CD14-positive monocyte (primary cell): ENCODE data around the gene ZFYVE28. TPM values are rescaled to one million over a fixed set of nuclear protein-coding genes. Genes with fewer than 3 reads are reported as not detected.

Experiments
- DNase-seq, 3 donors: peaks; one replicate each; pipeline ENCODE4 v3.0.0-alpha.2; 2011 to 2022
- H2AFZ ChIP-seq: 2 replicates; pipeline ENCODE4 v1.6.0; 2012; ENCODE audit warnings: mild to moderate bottlenecking, low read depth, low read length, inconsistent platforms; ENCODE audit not compliant: insufficient read depth, poor library complexity, severe bottlenecking
- H3K27ac ChIP-seq, 2 donors: 1 replicate in 1 of 2; 2 replicates in 1 of 2; pipeline ENCODE4 v1.5.1; 2012 to 2013; ENCODE audit warnings: low read length in 2 of 2, control low read depth in 1 of 2, inconsistent platforms in 1 of 2, low read depth in 1 of 2, mild to moderate bottlenecking in 1 of 2
- H3K27me3 ChIP-seq, 2 donors: one replicate each; pipeline versions ENCODE4 v1.6.0 to v1.6.1; 2011 to 2013; ENCODE audit warnings: low read length in 2 of 2; ENCODE audit not compliant: control insufficient read depth in 2 of 2, insufficient read depth in 2 of 2
- H3K36me3 ChIP-seq, 2 donors: replicated peaks in 1 of 2; 1 replicate in 1 of 2; 2 replicates in 1 of 2; pipeline versions ENCODE4 v1.5.1 to v1.6.1; 2012 to 2013; ENCODE audit warnings: low read length in 2 of 2, control low read depth in 1 of 2, inconsistent platforms in 1 of 2, mild to moderate bottlenecking in 1 of 2; ENCODE audit not compliant: insufficient read depth in 2 of 2, control insufficient read depth in 1 of 2
- H3K4me1 ChIP-seq, 2 donors: 1 replicate in 1 of 2; 2 replicates in 1 of 2; pipeline versions ENCODE4 v1.5.1 to v1.6.1; 2012 to 2013; ENCODE audit warnings: low read length in 2 of 2, control low read depth in 1 of 2, inconsistent platforms in 1 of 2, mild to moderate bottlenecking in 1 of 2, moderate library complexity in 1 of 2; ENCODE audit not compliant: insufficient read depth in 2 of 2, control insufficient read depth in 1 of 2
- H3K4me2 ChIP-seq: replicated peaks from 2 replicates; pipeline ENCODE3; 2012; ENCODE audit warnings: low read length, moderate library complexity, mild to moderate bottlenecking; ENCODE audit not compliant: poor library complexity, severe bottlenecking; ENCODE audit errors: extremely low read depth
- H3K4me3 ChIP-seq, 3 experiments: fragments of 200-600 bp in 1 of 3; sonication (generic) in 1 of 3; replicated peaks in 1 of 3; 1 replicate in 2 of 3; 2 replicates in 1 of 3; pipeline ENCODE4 v1.5.1; 2011 to 2013; ENCODE audit warnings: low read length in 3 of 3, mild to moderate bottlenecking in 3 of 3, control low read depth in 2 of 3, low read depth in 2 of 3, inconsistent platforms in 1 of 3, moderate library complexity in 1 of 3
- H3K79me2 ChIP-seq: 2 replicates; pipeline ENCODE4 v1.6.0; 2012; ENCODE audit warnings: mild to moderate bottlenecking, control low read depth, inconsistent platforms, low read length, moderate library complexity; ENCODE audit not compliant: insufficient read depth
- H3K9ac ChIP-seq: 2 replicates; pipeline ENCODE4 v1.6.0; 2017; ENCODE audit warnings: low read length, mild to moderate bottlenecking; ENCODE audit not compliant: insufficient read depth, poor library complexity, severe bottlenecking
- H3K9me3 ChIP-seq, 2 donors: replicated peaks in 1 of 2; 1 replicate in 1 of 2; 2 replicates in 1 of 2; pipeline versions ENCODE4 v1.5.1 to v1.6.1; 2012 to 2013; ENCODE audit warnings: low read length in 2 of 2, control low read depth in 1 of 2; ENCODE audit not compliant: control insufficient read depth in 1 of 2, insufficient read depth in 1 of 2
- H4K20me1 ChIP-seq: 2 replicates; pipeline ENCODE4 v1.6.0; 2012; ENCODE audit warnings: mild to moderate bottlenecking, low read length, control low read depth, moderate library complexity; ENCODE audit not compliant: insufficient read depth
- H3K27ac Mint-ChIP-seq, 7 donors: one replicate each; pipeline ENCODE4 v1.8.0; 2020; ENCODE audit warnings: mild to moderate bottlenecking in 7 of 7, mixed read lengths in 7 of 7, moderate library complexity in 6 of 7, inconsistent platforms in 2 of 7
- H3K27me3 Mint-ChIP-seq, 3 donors: one replicate each; pipeline ENCODE4 v1.8.0; 2021 to 2022; ENCODE audit warnings: low read depth in 3 of 3, mild to moderate bottlenecking in 3 of 3, mixed read lengths in 3 of 3, moderate library complexity in 3 of 3, inconsistent platforms in 1 of 3
- H3K36me3 Mint-ChIP-seq, 2 donors: one replicate each; pipeline ENCODE4 v1.8.0; 2020; ENCODE audit warnings: mixed read lengths in 2 of 2, inconsistent platforms in 1 of 2, mild to moderate bottlenecking in 1 of 2
- H3K4me1 Mint-ChIP-seq: one replicate; pipeline ENCODE4 v1.8.0; 2020; ENCODE audit warnings: mild to moderate bottlenecking, mixed read lengths
- H3K4me3 Mint-ChIP-seq, 2 donors: one replicate each; pipeline ENCODE4 v1.8.0; 2020; ENCODE audit warnings: mild to moderate bottlenecking in 2 of 2, mixed read lengths in 2 of 2, moderate library complexity in 1 of 2
- H3K9me3 Mint-ChIP-seq, 7 donors: one replicate each; pipeline ENCODE4 v1.8.0; 2020 to 2022; ENCODE audit warnings: mixed read lengths in 7 of 7, mild to moderate bottlenecking in 6 of 7, moderate library complexity in 6 of 7, inconsistent platforms in 2 of 7
- WGBS: methylation state at CpG from one replicate; pipeline ENCODE4 v1.1.5; 2013; ENCODE audit warnings: missing lambda C conversion rate; ENCODE audit not compliant: insufficient coverage; 5-methylcytosine and 5-hydroxymethylcytosine counted together
- intact Hi-C, 2 donors: fragments of 100-400 bp; cut with micrococcal nuclease; formaldehyde crosslinking; loops; one replicate each; pipeline versions ENCODE4 v1.15.0 to v1.15.1; 2023
- polyA plus RNA-seq, 3 donors: library from polyadenylated mRNA; depleted of rRNA in 1 of 3; unstranded in 2 of 3; stranded (reverse) in 1 of 3; fragments of 300-500 nt in 2 of 3; fragments of >200 nt in 1 of 3; fragmentation: Illumina TruSeq in 2 of 3; gene quantifications; 1 replicate in 2 of 3; 2 replicates in 1 of 3; pipeline ENCODE4 v1.2.3, GENCODE V29; 2012 to 2021
- TF ChIP-seq, protein P1 (sequence below): fragments of 200-600 bp; IDR thresholded peaks from one replicate; pipeline ENCODE4 v1.8.0; 2022; ENCODE audit warnings: antibody characterized with exemption, mild to moderate bottlenecking

Gene ZFYVE28
- polyA plus RNA-seq, 3 donors: 1.0 to 4.4 (median 1.1) TPM

DNA sequence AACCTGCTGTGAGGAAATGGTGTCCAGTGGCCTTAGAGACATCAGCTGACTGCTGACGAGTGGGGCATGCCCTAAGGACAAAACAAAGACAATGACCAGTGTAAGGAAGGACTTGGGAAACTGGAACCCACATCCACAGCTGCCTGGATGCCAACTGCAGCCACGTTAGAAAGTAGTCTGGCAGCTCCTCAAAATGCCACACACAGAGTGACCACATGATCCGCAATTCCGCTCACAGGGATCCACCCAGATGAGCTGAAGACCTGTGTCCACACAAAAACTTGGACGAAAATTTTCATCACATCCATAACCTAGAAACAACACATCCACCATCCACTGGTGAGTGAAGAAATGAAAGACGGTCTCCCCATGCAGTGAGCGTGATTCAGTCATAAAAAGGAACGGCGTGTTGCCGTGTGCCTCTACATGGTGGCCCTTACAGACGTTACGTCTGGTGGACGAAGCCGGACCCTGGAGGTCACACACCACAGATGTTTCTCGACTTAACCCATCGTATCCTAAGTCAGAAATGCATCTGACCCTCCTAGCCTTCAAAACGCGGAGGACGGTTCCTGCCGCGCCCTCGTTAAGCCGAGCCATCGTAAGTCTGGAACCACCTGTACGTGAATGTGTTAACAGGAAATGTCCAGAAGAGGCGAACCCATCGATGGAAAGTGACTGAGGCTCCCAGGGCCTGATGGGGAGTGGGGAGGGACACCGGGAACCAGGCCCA is 115.9 kb downstream of the ZFYVE28 start:
- H3K4me1 ChIP-seq: no peaks in the 10 kb centered on the region
- 95% methylated on average over 23 of the region's 28 CpGs for WGBS
- H3K27ac ChIP-seq: no peak overlapping the region
- no peak overlapping the region for H3K4me2 ChIP-seq
- Mint-ChIP-seq H3K27me3 (peaks cover 0 to 5% (median 3%) of the 10 kb centered on the region in 3 donors), H3K4me3 (no peak overlapping the region), H3K4me1 (peaks cover 2% of the 10 kb centered on the region), H3K9me3 (peaks cover 4 to 20% (median 12%) of the 10 kb centered on the region in 7 donors), H3K36me3 (no peaks in the 10 kb centered on the region), H3K27ac (peak overlapping the region in 1 of 7 donors; percentile 6)
- intact Hi-C loops: no loop called here
- no peak overlapping the region for H3K4me3 ChIP-seq
- TF ChIP-seq, protein P1, sequence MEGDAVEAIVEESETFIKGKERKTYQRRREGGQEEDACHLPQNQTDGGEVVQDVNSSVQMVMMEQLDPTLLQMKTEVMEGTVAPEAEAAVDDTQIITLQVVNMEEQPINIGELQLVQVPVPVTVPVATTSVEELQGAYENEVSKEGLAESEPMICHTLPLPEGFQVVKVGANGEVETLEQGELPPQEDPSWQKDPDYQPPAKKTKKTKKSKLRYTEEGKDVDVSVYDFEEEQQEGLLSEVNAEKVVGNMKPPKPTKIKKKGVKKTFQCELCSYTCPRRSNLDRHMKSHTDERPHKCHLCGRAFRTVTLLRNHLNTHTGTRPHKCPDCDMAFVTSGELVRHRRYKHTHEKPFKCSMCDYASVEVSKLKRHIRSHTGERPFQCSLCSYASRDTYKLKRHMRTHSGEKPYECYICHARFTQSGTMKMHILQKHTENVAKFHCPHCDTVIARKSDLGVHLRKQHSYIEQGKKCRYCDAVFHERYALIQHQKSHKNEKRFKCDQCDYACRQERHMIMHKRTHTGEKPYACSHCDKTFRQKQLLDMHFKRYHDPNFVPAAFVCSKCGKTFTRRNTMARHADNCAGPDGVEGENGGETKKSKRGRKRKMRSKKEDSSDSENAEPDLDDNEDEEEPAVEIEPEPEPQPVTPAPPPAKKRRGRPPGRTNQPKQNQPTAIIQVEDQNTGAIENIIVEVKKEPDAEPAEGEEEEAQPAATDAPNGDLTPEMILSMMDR: no peak
- no peak overlapping the region for H2AFZ ChIP-seq
- DNase-seq: no peak
- peaks cover 0 to 16% of the 10 kb centered on the region in 2 donors for H3K9me3 ChIP-seq
- no peaks in the 10 kb centered on the region for H3K27me3 ChIP-seq
- no peaks in the 10 kb centered on the region for H4K20me1 ChIP-seq
- H3K9ac ChIP-seq: no peak overlapping the region
- no peaks in the 10 kb centered on the region for H3K79me2 ChIP-seq
- H3K36me3 ChIP-seq: no peaks in the 10 kb centered on the region

DNA sequence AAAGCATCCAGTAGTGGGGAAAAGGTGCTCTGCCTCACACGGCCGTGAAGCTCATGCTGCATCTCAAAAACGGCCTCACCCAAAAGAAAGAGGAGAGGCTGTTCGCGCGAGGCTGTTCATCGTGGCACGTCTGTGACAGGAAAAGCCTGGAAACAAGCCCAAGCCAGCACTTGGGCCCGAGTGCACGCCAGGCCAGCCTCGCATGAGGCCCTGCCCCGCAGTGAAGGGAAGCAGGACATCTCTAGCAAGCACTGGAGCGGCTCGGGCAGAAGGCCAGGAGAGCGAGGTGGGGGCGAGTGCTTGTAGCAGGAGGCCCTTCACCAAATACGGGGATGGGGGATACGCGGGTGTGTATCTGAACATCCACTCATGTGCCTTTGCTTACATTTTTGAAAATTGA is 116.6 kb downstream of the ZFYVE28 start:
- H3K4me3 ChIP-seq: no peak overlapping the region
- peaks cover 0 to 16% of the 10 kb centered on the region in 2 donors for H3K9me3 ChIP-seq
- TF ChIP-seq, protein P1: no peak
- H3K4me2 ChIP-seq: no peak overlapping the region
- H2AFZ ChIP-seq: no peak overlapping the region
- H3K9me3 Mint-ChIP-seq: peaks cover 4 to 18% (median 12%) of the 10 kb centered on the region in 7 donors
- peaks cover 2% of the 10 kb centered on the region for H3K4me1 Mint-ChIP-seq
- intact Hi-C loops: no loop called here
- H3K36me3 ChIP-seq: no peaks in the 10 kb centered on the region
- WGBS: 92% methylated on average over 12 of the region's 19 CpGs
- peak overlapping the region in 1 of 7 donors; percentile 2 for H3K27ac Mint-ChIP-seq
- DNase-seq: no peak
- H3K27ac ChIP-seq: no peak overlapping the region
- H3K79me2 ChIP-seq: no peaks in the 10 kb centered on the region
- H3K4me3 Mint-ChIP-seq: no peak overlapping the region
- H4K20me1 ChIP-seq: no peaks in the 10 kb centered on the region
- H3K4me1 ChIP-seq: no peaks in the 10 kb centered on the region
- peaks cover 0 to 7% (median 3%) of the 10 kb centered on the region in 3 donors for H3K27me3 Mint-ChIP-seq
- no peaks in the 10 kb centered on the region for H3K27me3 ChIP-seq
- no peaks in the 10 kb centered on the region for H3K36me3 Mint-ChIP-seq
- H3K9ac ChIP-seq: no peak overlapping the region
